Fibroblast of skin of back (primary cell): ENCODE data around the gene CYBRD1. TPM values are rescaled to one million over a fixed set of nuclear protein-coding genes. Genes with fewer than 3 reads are reported as not detected.
"Not testable (repeated sequence)": the region's sequence is repeated elsewhere in the genome, so short reads cannot be mapped to it uniquely, and the experiment has no call there.

Source experiments
- DNase-seq: peaks from one replicate; pipeline ENCODE4 v3.0.0-alpha.2; 2013
- polyA plus RNA-seq, 2 experiments: library from polyadenylated mRNA; unstranded; fragments of 120-200 nt; gene quantifications; one replicate each; pipeline ENCODE4 v1.2.1, GENCODE V29; 2013; ENCODE audit not compliant: insufficient read length in 2 of 2

Gene CYBRD1, protein sequence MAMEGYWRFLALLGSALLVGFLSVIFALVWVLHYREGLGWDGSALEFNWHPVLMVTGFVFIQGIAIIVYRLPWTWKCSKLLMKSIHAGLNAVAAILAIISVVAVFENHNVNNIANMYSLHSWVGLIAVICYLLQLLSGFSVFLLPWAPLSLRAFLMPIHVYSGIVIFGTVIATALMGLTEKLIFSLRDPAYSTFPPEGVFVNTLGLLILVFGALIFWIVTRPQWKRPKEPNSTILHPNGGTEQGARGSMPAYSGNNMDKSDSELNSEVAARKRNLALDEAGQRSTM
- polyA plus RNA-seq (2013, experiment 1 of 2; ENCODE audit: insufficient read length), result 35.7 TPM
- polyA plus RNA-seq (2013, experiment 2 of 2; ENCODE audit: insufficient read length), result 56.6 TPM

DNA sequence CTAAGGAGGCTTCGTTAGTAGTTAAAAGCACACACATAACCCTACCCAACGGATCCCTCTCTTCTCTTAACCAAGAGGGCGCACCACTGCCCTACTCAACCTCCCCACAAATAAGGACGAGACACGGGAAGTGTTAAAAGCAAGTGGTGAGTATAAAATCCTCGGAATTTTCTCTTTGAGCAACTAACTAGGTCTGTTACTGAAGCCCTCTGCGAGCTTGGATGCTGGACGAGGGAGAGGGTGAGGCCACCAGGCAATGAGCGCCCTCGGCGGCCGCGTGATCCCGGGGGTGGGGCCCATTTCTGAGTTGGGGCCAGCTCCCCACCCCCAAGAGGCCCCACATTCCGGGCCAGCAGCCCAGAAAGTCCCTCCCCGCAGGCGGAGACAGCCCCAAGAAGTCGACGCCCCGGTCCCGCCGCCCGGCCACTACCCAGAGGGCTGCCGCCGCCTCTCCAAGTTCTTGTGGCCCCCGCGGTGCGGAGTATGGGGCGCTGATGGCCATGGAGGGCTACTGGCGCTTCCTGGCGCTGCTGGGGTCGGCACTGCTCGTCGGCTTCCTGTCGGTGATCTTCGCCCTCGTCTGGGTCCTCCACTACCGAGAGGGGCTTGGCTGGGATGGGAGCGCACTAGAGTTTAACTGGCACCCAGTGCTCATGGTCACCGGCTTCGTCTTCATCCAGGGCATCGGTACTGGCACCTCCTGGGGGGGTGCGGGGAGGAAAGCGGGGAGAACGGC is at the start of gene CYBRD1:
TSS of gene CYBRD1 (plus strand) at position 423 of the 736 bp plus-strand sequence. CDS start at position 495, 72 bp downstream.
- peak; percentile 87 for DNase-seq

GRCh38 chr2:171475979-171476378 is 46.3 kb upstream of the CYBRD1 start:
- no peak for DNase-seq

DNA sequence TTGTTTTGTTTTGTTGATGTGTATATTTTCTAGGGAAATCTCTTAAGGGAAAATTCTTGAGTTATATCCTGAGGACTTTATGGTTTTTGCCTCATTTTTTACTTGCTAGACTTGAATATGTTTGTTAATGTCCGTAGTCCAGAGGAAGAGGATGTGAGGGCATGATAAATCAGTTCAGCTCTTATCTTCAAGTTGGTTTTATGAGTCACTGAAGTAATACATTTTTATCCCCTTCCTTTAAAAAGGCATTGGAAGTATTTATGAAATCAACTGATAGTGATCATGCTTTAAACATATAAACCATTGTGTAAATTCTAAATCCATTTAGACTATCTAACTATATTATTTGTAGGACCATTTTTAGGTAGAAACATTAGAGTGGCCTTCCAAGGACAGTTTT is 43.9 kb upstream of the CYBRD1 start:
- DNase-seq, result peak; percentile 51

DNA sequence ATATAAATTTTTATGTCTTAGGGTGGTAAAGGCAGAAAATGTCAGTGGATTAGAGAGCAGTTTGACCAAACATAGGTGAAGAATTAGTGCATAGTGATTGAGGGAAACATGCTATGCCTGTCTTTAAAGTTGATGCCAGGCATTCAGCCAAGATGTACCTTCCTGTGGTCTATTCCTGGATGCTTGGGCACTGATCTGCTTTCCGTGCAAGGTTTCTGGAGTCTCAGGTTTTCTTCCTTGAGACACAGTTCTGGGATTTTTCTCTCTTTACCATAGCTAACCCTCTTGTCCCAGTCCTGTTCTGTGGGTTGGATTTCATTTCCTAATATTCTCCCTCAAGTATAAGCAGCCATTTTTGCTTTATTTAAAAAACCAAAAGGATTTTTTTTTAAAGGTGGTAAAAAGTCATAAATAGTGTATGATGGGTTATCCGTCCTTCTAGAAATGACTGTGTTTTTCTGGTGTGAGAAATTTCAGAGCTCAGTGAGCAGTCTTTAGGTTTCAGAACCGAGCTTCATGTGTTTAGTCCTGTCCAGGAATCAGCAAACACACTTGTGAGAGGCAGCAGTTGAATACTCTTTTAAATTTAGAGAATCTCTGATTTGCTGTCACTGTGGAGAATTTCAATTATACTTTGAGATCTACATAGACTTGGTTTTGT is 43.0 kb upstream of the CYBRD1 start:
- DNase-seq, result no peak

- no peak for DNase-seq
Measured at GRCh38 chr2:171480908-171481307, 41.4 kb upstream of the CYBRD1 start.

DNA sequence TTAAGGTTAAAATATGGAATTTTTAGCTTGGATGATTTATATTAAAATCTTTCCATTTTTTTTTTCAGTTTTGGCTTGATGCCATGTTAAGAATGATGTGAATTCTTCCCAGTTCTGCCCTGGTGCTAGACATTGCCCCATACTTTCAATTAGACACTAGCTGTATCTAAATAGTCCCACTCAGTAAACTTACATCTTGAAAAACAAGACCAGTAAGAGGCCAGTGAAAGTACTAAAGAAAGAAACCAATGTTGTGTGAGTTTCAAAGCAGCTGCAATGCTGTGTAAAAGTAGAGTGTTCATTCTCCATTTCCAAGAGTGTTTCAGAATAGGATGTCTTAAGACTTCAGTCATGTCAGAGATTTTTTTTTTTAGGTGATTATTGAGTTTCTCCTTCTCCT is 40.0 kb upstream of the CYBRD1 start:
- no peak for DNase-seq

- DNase-seq, result peak; percentile 66
Measured at GRCh38 chr2:171482877-171483276, 39.4 kb upstream of the CYBRD1 start.

DNA sequence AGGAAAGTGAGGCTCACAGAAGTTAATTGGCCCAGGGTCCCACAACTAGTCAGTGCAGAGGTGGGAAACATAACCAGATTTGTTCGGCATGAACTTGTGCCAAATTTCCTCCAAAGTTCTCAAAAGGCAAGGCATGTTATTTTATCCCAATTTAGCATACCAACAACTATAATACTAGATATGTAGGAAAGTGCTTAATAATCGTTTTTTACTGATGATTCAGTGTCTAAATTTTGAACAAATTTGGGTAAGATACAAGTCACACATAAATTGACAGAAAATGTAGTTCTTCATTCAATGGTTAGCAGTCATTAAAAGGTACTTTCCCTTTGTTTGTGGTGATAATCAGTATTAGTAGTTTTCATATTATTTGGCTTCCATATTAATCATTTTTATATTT is 38.5 kb upstream of the CYBRD1 start:
- no peak for DNase-seq

GRCh38 chr2:171485116-171485515 is 37.2 kb upstream of the CYBRD1 start:
- DNase-seq, result no peak

GRCh38 chr2:171487201-171487600 is 35.1 kb upstream of the CYBRD1 start:
- no peak for DNase-seq

GRCh38 chr2:171487803-171488259 is 34.4 kb upstream of the CYBRD1 start:
- no peak for DNase-seq

DNA sequence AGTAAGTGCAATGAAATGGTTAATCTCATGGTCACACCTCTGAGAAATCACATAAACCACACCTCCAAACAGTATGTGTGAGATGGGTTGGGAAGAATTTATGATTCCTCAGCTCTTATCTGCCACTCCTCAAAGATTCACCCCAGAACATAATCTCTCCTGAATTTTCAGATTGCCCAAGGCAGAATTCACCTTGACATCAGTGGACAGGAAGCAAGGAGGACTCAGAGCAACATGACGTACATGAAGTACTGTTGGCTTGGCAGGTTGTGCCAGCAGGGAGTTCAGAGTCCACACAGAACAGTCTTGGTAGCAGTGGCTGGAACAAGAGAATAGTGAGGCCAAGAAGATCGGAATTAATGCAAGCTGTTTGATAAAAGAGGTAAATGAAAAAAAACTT is 31.7 kb upstream of the CYBRD1 start:
- DNase-seq, result no peak

- no peak for DNase-seq
Measured at GRCh38 chr2:171491292-171491691, 31.0 kb upstream of the CYBRD1 start.

DNA sequence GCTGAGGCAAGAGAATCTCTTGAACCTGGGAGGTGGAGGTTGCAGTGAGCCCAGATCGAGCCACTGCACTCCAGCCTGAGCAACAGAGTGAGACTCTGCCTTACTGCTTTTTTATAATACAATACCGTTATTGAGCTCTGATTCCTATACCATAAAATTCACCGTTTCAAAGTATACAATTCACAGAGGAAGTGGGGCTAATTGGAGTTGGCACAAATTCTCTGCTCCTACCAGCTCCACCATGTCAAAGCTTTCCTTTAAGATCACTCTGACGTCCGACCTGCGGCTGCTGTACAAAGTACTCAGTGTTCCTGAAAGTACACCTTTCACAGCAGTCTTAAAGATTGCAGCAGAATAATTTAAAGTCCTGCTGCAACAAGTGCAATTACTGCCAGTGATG is 29.6 kb upstream of the CYBRD1 start:
- no peak for DNase-seq

GRCh38 chr2:171497664-171498063 is 24.6 kb upstream of the CYBRD1 start:
- DNase-seq, result not testable (repeated sequence)

- peak; percentile 56 for DNase-seq
Measured at GRCh38 chr2:171505374-171505773, 16.9 kb upstream of the CYBRD1 start.

DNA sequence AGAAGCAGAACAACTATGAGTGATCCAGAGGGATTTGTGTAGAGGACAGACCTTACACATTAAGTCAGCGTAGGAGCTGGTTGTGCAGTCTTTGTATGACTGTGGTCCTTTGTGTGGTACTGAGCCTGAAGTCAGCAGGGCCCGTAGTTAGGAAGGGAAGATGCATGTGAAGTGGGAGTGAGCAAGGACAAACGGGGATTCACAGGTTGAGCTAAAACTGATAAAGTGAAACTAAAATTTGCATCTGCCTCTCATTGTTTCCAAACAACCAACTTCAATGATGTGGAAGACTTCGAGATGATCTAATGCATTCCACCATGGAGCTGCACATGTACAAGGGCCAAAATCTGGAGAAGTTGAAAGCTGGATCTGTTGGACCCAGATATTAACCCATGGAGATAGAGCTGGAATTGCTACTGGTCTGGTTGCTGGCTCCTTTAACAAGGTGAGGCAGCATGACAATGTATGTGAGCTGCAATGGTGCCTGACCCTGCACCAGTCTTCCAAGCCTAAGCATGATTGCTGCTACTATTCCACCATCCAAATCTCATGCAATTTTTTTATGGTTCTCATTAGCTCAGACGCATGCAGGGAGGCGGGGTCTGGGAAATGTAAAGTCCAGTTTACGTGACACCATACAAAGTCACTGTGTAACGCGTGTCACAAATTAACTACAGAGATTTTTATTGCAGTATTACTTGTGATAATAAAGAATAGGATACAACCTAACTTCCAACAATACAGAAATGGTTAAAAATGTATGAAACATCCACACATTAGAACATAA is 12.1 kb upstream of the CYBRD1 start:
- DNase-seq, result no peak

DNA sequence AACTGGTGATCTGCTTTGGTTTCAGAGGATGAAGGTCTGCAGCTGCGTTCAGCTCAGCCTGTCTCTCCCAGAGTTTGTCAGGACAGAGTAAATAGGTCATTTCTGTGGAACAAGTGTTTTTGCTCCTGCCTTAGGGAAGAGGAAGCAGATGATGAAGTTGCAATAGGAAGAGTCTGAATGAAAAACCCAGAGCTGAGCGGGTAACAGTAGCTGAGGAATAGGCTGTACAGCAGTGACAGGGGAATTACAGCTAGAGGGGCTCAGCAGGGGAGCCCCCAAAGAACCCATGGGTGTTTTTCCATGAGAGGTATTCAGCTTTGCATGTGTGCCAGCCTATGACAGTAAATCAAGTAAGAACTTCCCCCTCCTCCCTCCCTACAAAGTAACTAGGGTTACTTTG is 10.3 kb upstream of the CYBRD1 start:
- DNase-seq, result no peak

DNA sequence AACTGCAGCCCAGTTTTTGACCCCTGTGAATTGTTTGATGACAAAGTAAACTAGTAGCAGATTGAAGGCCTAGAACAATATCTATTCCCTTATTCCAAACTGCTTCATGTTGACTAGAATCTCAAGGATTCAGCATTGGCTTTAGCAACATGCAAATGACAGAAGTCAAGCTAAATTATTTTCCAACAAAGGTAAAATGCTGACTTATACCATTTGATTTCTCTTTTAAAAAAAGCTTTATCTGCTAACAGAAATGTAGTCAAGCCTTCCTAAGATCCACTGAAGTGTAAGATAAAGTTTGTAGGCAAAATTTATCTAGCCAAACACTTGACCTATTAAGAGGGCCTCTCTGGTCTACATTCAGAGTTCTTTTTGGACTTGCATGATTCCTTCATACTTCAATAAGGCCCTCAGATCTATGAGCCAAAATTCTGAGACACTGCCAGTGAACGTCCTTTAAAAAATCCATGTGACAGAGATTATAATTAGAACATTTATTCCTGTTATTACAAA is 9.5 kb upstream of the CYBRD1 start:
- no peak for DNase-seq

GRCh38 chr2:171513719-171514160 is 8.5 kb upstream of the CYBRD1 start:
- DNase-seq, result no peak

DNA sequence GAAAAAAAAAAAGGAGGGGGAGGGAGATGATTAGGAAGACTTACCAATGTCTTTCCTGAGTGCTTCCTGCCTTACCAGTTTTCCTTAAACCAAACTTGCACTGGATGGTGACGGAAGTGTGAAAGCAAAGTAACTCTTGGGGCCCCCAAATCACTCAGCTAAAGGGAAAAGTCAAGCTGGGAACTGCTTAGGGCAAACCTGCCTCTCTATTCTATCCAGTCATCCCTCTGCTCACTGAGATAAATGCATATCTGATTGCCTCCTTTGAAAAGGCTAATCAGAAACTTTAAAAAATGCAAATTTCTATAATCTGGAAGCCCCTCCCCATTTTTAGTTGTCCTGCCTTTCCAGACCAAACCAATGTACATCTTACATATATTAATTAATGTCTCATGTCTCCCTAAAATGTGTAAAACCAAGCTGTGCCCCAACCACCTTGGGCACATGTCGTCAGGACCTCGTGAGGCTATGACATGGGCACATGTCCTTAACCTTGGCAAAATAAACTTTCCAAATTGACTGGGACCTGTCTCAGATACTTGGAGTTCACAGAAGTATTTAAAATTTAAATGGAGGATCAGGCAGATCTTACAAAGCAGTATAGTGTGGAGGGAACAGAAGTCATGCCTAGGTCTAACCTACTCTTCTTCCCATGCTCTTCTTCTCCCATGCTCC is 7.2 kb upstream of the CYBRD1 start:
- no peak for DNase-seq
